ENCODE measurements around the gene LURAP1L. TPM values are rescaled to one million over a fixed set of nuclear protein-coding genes. Genes with fewer than 3 reads are reported as not detected.

The LURAP1L gene
- total RNA-seq, 3 donors from 2014 or later, result not detected

GRCh38 chr9:12785941-12786340 lies 11.1 kb downstream of the LURAP1L start:
- H3K27me3 Mint-ChIP-seq (ENCODE audit: low read depth), result no peaks in the 10 kb centered on the region
- DNase-seq (no peak), ATAC-seq (no peak)
- no peaks in the 10 kb centered on the region for H3K36me3 Mint-ChIP-seq (ENCODE audit: insufficient read depth)
- H3K9me3 Mint-ChIP-seq, result peaks cover 18% of the 10 kb centered on the region
- no peak overlapping the region for H3K4me3 Mint-ChIP-seq
- H3K4me1 Mint-ChIP-seq (ENCODE audit: low read depth), result no peaks in the 10 kb centered on the region

- Mint-ChIP-seq H3K9me3 (peaks cover 11% of the 10 kb centered on the region), H3K4me3 (no peak overlapping the region), H3K27me3 (ENCODE audit: low read depth) (no peaks in the 10 kb centered on the region), H3K36me3 (ENCODE audit: insufficient read depth) (no peaks in the 10 kb centered on the region), H3K4me1 (ENCODE audit: low read depth) (no peaks in the 10 kb centered on the region)
- no peak for ATAC-seq
- no peak for DNase-seq
These were observed 15.2 kb downstream of the LURAP1L start for GRCh38 chr9:12790001-12790400.

GRCh38 chr9:12790883-12791282 lies 16.1 kb downstream of the LURAP1L start:
- Mint-ChIP-seq H3K9me3 (peaks cover 6% of the 10 kb centered on the region), H3K4me3 (no peak overlapping the region), H3K27me3 (ENCODE audit: low read depth) (no peaks in the 10 kb centered on the region), H3K36me3 (ENCODE audit: insufficient read depth) (no peaks in the 10 kb centered on the region), H3K4me1 (ENCODE audit: low read depth) (no peaks in the 10 kb centered on the region)
- ATAC-seq (no peak), DNase-seq (no peak)

- Mint-ChIP-seq H3K9me3 (peaks cover 6% of the 10 kb centered on the region), H3K36me3 (ENCODE audit: insufficient read depth) (no peaks in the 10 kb centered on the region), H3K27me3 (ENCODE audit: low read depth) (no peaks in the 10 kb centered on the region), H3K4me3 (no peak overlapping the region), H3K4me1 (ENCODE audit: low read depth) (no peaks in the 10 kb centered on the region)
- ATAC-seq, result no peak
- DNase-seq, result no peak
These were observed 19.4 kb downstream of the LURAP1L start for GRCh38 chr9:12794101-12794799.

- DNase-seq, result no peak
- Mint-ChIP-seq H3K27me3 (ENCODE audit: low read depth) (no peaks in the 10 kb centered on the region), H3K4me1 (ENCODE audit: low read depth) (no peaks in the 10 kb centered on the region), H3K4me3 (no peak overlapping the region), H3K36me3 (ENCODE audit: insufficient read depth) (no peaks in the 10 kb centered on the region), H3K9me3 (peaks cover 6% of the 10 kb centered on the region)
- ATAC-seq, result no peak
These were observed 21.8 kb downstream of the LURAP1L start for GRCh38 chr9:12796601-12797000.

GRCh38 chr9:12797037-12797436 lies 22.2 kb downstream of the LURAP1L start:
- no peak for DNase-seq
- H3K4me1 Mint-ChIP-seq (ENCODE audit: low read depth), result no peaks in the 10 kb centered on the region
- no peaks in the 10 kb centered on the region for H3K27me3 Mint-ChIP-seq (ENCODE audit: low read depth)
- no peak overlapping the region for H3K4me3 Mint-ChIP-seq
- ATAC-seq, result no peak
- H3K9me3 Mint-ChIP-seq, result peaks cover 6% of the 10 kb centered on the region
- no peaks in the 10 kb centered on the region for H3K36me3 Mint-ChIP-seq (ENCODE audit: insufficient read depth)

GRCh38 chr9:12798066-12798770 lies 23.4 kb downstream of the LURAP1L start:
- ATAC-seq (no peak), DNase-seq (no peak)
- no peaks in the 10 kb centered on the region for H3K27me3 Mint-ChIP-seq (ENCODE audit: low read depth)
- no peak overlapping the region for H3K4me3 Mint-ChIP-seq
- no peaks in the 10 kb centered on the region for H3K4me1 Mint-ChIP-seq (ENCODE audit: low read depth)
- H3K36me3 Mint-ChIP-seq (ENCODE audit: insufficient read depth), result no peaks in the 10 kb centered on the region
- peaks cover 12% of the 10 kb centered on the region for H3K9me3 Mint-ChIP-seq

- peaks cover 10% of the 10 kb centered on the region for H3K9me3 Mint-ChIP-seq
- no peaks in the 10 kb centered on the region for H3K27me3 Mint-ChIP-seq (ENCODE audit: low read depth)
- ATAC-seq (no peak), DNase-seq (no peak)
- no peaks in the 10 kb centered on the region for H3K36me3 Mint-ChIP-seq (ENCODE audit: insufficient read depth)
- H3K4me1 Mint-ChIP-seq (ENCODE audit: low read depth), result no peaks in the 10 kb centered on the region
- H3K4me3 Mint-ChIP-seq, result no peak overlapping the region
These were observed 26.4 kb downstream of the LURAP1L start for GRCh38 chr9:12801187-12801586.

GRCh38 chr9:12801663-12802062 lies 26.8 kb downstream of the LURAP1L start:
- Mint-ChIP-seq H3K4me1 (ENCODE audit: low read depth) (no peaks in the 10 kb centered on the region), H3K27me3 (ENCODE audit: low read depth) (no peaks in the 10 kb centered on the region), H3K9me3 (peaks cover 10% of the 10 kb centered on the region), H3K36me3 (ENCODE audit: insufficient read depth) (no peaks in the 10 kb centered on the region), H3K4me3 (no peak overlapping the region)
- no peak for ATAC-seq
- no peak for DNase-seq

GRCh38 chr9:12802093-12802492 lies 27.3 kb downstream of the LURAP1L start:
- Mint-ChIP-seq H3K4me3 (no peak overlapping the region), H3K4me1 (ENCODE audit: low read depth) (no peaks in the 10 kb centered on the region), H3K36me3 (ENCODE audit: insufficient read depth) (no peaks in the 10 kb centered on the region), H3K27me3 (ENCODE audit: low read depth) (no peaks in the 10 kb centered on the region), H3K9me3 (peaks cover 10% of the 10 kb centered on the region)
- DNase-seq (no peak), ATAC-seq (no peak)

- H3K9me3 Mint-ChIP-seq, result peaks cover 18% of the 10 kb centered on the region
- no peak for DNase-seq
- no peaks in the 10 kb centered on the region for H3K27me3 Mint-ChIP-seq (ENCODE audit: low read depth)
- no peaks in the 10 kb centered on the region for H3K4me1 Mint-ChIP-seq (ENCODE audit: low read depth)
- ATAC-seq, result no peak
- H3K4me3 Mint-ChIP-seq, result no peak overlapping the region
- H3K36me3 Mint-ChIP-seq (ENCODE audit: insufficient read depth), result no peaks in the 10 kb centered on the region
These were observed 33.7 kb downstream of the LURAP1L start for GRCh38 chr9:12808569-12808968.

- Mint-ChIP-seq H3K4me3 (no peak overlapping the region), H3K27me3 (ENCODE audit: low read depth) (no peaks in the 10 kb centered on the region), H3K4me1 (ENCODE audit: low read depth) (no peaks in the 10 kb centered on the region), H3K36me3 (ENCODE audit: insufficient read depth) (no peaks in the 10 kb centered on the region), H3K9me3 (peaks cover 18% of the 10 kb centered on the region)
- DNase-seq (no peak), ATAC-seq (no peak)
These were observed 34.9 kb downstream of the LURAP1L start for GRCh38 chr9:12809720-12810119.

GRCh38 chr9:12811935-12812334 lies 37.1 kb downstream of the LURAP1L start:
- ATAC-seq (no peak), DNase-seq (no peak)
- H3K4me1 Mint-ChIP-seq (ENCODE audit: low read depth), result no peaks in the 10 kb centered on the region
- no peaks in the 10 kb centered on the region for H3K27me3 Mint-ChIP-seq (ENCODE audit: low read depth)
- H3K36me3 Mint-ChIP-seq (ENCODE audit: insufficient read depth), result no peaks in the 10 kb centered on the region
- no peak overlapping the region for H3K4me3 Mint-ChIP-seq
- peaks cover 14% of the 10 kb centered on the region for H3K9me3 Mint-ChIP-seq

- Mint-ChIP-seq H3K9me3 (peaks cover 14% of the 10 kb centered on the region), H3K4me1 (ENCODE audit: low read depth) (no peaks in the 10 kb centered on the region), H3K4me3 (no peak overlapping the region), H3K27me3 (ENCODE audit: low read depth) (no peaks in the 10 kb centered on the region), H3K36me3 (ENCODE audit: insufficient read depth) (no peaks in the 10 kb centered on the region)
- no peak for ATAC-seq
- no peak for DNase-seq
These were observed 37.9 kb downstream of the LURAP1L start for GRCh38 chr9:12812710-12813109.

- no peaks in the 10 kb centered on the region for H3K36me3 Mint-ChIP-seq (ENCODE audit: insufficient read depth)
- no peaks in the 10 kb centered on the region for H3K4me1 Mint-ChIP-seq (ENCODE audit: low read depth)
- H3K4me3 Mint-ChIP-seq, result no peak overlapping the region
- DNase-seq, result no peak
- H3K9me3 Mint-ChIP-seq, result peaks cover 18% of the 10 kb centered on the region
- no peaks in the 10 kb centered on the region for H3K27me3 Mint-ChIP-seq (ENCODE audit: low read depth)
- no peak for ATAC-seq
These were observed 38.7 kb downstream of the LURAP1L start for GRCh38 chr9:12813533-12813932.

All from activated T-cell treated with anti-CD3 and anti-CD28 coated beads, Interleukin-2, amount 50 U/mL, for 4 hours (primary cell).